ENCODE data around the gene TUNAR.

TUNAR gene

DNA sequence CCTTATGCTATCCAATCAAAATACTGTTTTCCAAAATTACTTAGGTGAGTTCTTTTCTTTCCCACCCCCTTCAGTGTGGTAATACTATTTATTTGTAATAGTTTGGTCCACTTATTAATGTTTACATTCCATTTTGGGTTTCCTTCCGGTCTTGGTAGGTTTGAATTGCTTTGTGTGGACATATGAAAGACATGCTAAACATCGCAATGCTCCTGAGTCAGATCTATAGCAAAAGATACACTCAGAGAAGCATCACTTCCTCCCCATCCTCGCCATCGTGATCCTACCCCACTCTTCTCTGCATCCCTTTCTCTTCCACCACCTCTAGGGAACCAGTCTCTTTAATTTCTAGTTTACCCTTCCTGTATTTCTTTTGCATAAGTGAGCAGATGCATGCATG is 30.0 kb downstream of the TUNAR start:
- no peak for TF ChIP-seq ZNF8 (CRISPR knock-in tag; IDR thresholded peaks at IDR 0.05)
- TF ChIP-seq ZFP30 (CRISPR knock-in tag; IDR thresholded peaks at IDR 0.05), result no peak
- TF ChIP-seq OSR1 (CRISPR knock-in tag; IDR thresholded peaks at IDR 0.05), result no peak
- TF ChIP-seq CSDC2 (CRISPR knock-in tag; IDR thresholded peaks at IDR 0.05), result no peak
- no peak for TF ChIP-seq TOX (CRISPR knock-in tag; IDR thresholded peaks at IDR 0.05; ENCODE audit: borderline replicate concordance)
- no peak for TF ChIP-seq GLIS3 (CRISPR knock-in tag; IDR thresholded peaks at IDR 0.05)
- no peak for TF ChIP-seq BACH2 (CRISPR knock-in tag; IDR thresholded peaks at IDR 0.05; ENCODE audit: borderline replicate concordance)
- TF ChIP-seq, protein P1, sequence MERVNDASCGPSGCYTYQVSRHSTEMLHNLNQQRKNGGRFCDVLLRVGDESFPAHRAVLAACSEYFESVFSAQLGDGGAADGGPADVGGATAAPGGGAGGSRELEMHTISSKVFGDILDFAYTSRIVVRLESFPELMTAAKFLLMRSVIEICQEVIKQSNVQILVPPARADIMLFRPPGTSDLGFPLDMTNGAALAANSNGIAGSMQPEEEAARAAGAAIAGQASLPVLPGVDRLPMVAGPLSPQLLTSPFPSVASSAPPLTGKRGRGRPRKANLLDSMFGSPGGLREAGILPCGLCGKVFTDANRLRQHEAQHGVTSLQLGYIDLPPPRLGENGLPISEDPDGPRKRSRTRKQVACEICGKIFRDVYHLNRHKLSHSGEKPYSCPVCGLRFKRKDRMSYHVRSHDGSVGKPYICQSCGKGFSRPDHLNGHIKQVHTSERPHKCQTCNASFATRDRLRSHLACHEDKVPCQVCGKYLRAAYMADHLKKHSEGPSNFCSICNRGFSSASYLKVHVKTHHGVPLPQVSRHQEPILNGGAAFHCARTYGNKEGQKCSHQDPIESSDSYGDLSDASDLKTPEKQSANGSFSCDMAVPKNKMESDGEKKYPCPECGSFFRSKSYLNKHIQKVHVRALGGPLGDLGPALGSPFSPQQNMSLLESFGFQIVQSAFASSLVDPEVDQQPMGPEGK (CRISPR knock-in tag; IDR thresholded peaks at IDR 0.05; ENCODE audit: borderline replicate concordance), result no peak
- no peak for TF ChIP-seq SNAI2 (CRISPR knock-in tag; IDR thresholded peaks at IDR 0.05)
- no peak for TF ChIP-seq ZNF70 (CRISPR knock-in tag; IDR thresholded peaks at IDR 0.05)

DNA sequence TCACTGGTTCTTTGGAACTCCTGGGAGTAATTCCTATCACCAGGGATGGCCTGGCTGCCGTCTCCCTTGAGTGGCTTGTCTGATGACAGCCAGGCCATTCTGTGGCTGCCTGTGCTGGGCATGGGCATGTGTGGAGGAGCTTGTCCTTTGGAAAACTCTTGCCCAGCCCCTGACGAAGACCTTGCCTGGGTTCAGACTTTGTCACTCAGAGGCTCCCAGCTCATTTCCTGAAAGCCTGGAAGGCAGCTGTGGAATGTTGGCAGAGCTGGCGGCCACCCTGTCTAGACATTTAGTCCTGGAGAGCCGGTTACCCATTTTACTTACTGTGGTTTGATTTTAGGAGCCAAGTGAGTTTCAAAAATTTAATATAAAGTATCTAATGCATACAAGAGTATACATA is 34.0 kb downstream of the TUNAR start:
- TF ChIP-seq, protein P2, sequence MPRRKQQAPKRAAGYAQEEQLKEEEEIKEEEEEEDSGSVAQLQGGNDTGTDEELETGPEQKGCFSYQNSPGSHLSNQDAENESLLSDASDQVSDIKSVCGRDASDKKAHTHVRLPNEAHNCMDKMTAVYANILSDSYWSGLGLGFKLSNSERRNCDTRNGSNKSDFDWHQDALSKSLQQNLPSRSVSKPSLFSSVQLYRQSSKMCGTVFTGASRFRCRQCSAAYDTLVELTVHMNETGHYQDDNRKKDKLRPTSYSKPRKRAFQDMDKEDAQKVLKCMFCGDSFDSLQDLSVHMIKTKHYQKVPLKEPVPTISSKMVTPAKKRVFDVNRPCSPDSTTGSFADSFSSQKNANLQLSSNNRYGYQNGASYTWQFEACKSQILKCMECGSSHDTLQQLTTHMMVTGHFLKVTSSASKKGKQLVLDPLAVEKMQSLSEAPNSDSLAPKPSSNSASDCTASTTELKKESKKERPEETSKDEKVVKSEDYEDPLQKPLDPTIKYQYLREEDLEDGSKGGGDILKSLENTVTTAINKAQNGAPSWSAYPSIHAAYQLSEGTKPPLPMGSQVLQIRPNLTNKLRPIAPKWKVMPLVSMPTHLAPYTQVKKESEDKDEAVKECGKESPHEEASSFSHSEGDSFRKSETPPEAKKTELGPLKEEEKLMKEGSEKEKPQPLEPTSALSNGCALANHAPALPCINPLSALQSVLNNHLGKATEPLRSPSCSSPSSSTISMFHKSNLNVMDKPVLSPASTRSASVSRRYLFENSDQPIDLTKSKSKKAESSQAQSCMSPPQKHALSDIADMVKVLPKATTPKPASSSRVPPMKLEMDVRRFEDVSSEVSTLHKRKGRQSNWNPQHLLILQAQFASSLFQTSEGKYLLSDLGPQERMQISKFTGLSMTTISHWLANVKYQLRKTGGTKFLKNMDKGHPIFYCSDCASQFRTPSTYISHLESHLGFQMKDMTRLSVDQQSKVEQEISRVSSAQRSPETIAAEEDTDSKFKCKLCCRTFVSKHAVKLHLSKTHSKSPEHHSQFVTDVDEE (CRISPR knock-in tag; IDR thresholded peaks at IDR 0.05), result no peak
- TF ChIP-seq ZFP30 (CRISPR knock-in tag; IDR thresholded peaks at IDR 0.05), result no peak
- no peak for TF ChIP-seq SNAI2 (CRISPR knock-in tag; IDR thresholded peaks at IDR 0.05)
- TF ChIP-seq CSRNP3 (CRISPR knock-in tag; IDR thresholded peaks at IDR 0.05), result no peak
- TF ChIP-seq CREB5 (CRISPR knock-in tag; IDR thresholded peaks at IDR 0.05; ENCODE audit: low read depth), result no peak
- ATAC-seq, result no peak

More for the DNA sequence above, 30.0 kb downstream of the TUNAR start:
- no peak for ATAC-seq

DNA sequence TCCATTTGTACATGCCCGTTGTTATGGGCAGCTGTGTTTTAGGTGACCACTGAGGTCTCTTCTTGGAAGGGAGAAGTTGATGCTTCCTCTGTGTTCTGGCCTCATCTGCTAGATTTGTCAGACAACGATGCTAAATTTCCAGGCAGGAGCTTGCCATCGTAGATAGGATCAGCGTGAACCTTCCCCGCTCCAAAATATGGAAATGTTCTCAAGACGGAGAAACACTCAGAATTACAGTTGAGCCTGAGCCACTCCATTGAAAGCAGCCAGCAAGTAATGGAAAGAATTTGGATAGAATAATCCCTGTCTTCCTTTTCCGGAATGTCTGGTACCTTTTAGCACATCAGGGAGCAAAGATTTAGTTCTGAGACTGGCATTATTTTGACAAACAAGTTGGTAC is 34.8 kb downstream of the TUNAR start:
- no peak for ATAC-seq
- no peak for TF ChIP-seq CREB5 (CRISPR knock-in tag; IDR thresholded peaks at IDR 0.05; ENCODE audit: low read depth)

GRCh38 chr14:95915330-95915729 is 38.7 kb downstream of the TUNAR start:
- no peak for ATAC-seq

More at GRCh38 chr14:95915330-95915729, 38.7 kb downstream of the TUNAR start:
- no peak for TF ChIP-seq OSR1 (CRISPR knock-in tag; IDR thresholded peaks at IDR 0.05)
- TF ChIP-seq, protein P1 (CRISPR knock-in tag; IDR thresholded peaks at IDR 0.05; ENCODE audit: borderline replicate concordance), result no peak
- TF ChIP-seq ARNTL (CRISPR knock-in tag; IDR thresholded peaks at IDR 0.05; ENCODE audit: borderline replicate concordance, low read depth), result no peak
- no peak for TF ChIP-seq SNAI2 (CRISPR knock-in tag; IDR thresholded peaks at IDR 0.05)
- TF ChIP-seq PPARA (CRISPR knock-in tag; IDR thresholded peaks at IDR 0.05; ENCODE audit: borderline replicate concordance), result no peak
- TF ChIP-seq ZNF565 (CRISPR knock-in tag; conservative IDR thresholded peaks at IDR 0.05; ENCODE audit: low read depth), result no peak
- no peak for TF ChIP-seq ZNF70 (CRISPR knock-in tag; IDR thresholded peaks at IDR 0.05)
- no peak for TF ChIP-seq CSRNP3 (CRISPR knock-in tag; IDR thresholded peaks at IDR 0.05)
- no peak for TF ChIP-seq ESRRG (CRISPR knock-in tag; IDR thresholded peaks at IDR 0.05)
- TF ChIP-seq ZFP30 (CRISPR knock-in tag; IDR thresholded peaks at IDR 0.05), result no peak
- TF ChIP-seq TCF4 (CRISPR knock-in tag; IDR thresholded peaks at IDR 0.05; ENCODE audit: borderline replicate concordance), result no peak
- no peak for TF ChIP-seq CSDC2 (CRISPR knock-in tag; IDR thresholded peaks at IDR 0.05)
- TF ChIP-seq TOX (CRISPR knock-in tag; IDR thresholded peaks at IDR 0.05; ENCODE audit: borderline replicate concordance), result no peak
